ENCODE results near the gene HTR3B. TPM values are rescaled to one million over a fixed set of nuclear protein-coding genes. Genes with fewer than 3 reads are reported as not detected.

Gene HTR3B
- polyA plus RNA-seq, 1 of the 3 experiments (the other 2 are of a cell fraction): not detected

DNA sequence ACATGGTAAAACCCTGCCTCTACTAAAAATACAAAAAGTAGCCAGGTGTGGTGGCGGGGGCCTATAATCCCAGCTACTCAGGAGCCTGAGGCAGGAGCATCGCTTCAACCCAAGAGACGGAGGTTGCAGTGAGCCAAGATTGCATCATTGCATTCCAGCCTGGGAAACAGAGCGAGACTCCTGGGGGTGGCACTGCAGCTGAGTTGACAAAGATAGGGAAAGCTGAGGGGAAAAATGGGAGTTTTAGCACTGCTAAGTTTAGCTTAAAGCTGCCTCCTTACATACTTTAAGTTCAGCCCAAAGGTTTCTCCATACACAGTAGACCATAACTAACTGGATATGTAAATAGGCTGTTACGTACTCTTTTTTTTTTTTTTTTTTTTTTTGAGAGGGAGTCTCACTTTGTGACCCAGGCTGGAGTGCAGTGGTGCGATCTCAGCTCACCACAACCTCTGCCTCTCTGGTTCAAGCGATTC lies 20.2 kb upstream of the HTR3B start:
- no peaks in the 10 kb centered on the region for H4K20me1 ChIP-seq (ENCODE audit: insufficient read depth)
- ChIA-PET POLR2A (interaction anchor here (0.6 kb wide), 1 partner anchor 313 kb away, joined by 3 read pairs; no protein-coding TSS in a partner anchor), CTCF (interaction anchor here (1.7 to 4.4 kb wide), 2 partner anchors 11 to 377 kb away, joined by 17 to 29 read pairs; no protein-coding TSS in a partner anchor)
- WGBS (ENCODE audit: low lambda C conversion rate): 89% methylated on average over 7 of the region's 7 CpGs
- no peaks in the 10 kb centered on the region for H3F3A ChIP-seq (replicated peaks; ENCODE audit: insufficient read depth)
- H3K36me3 ChIP-seq (replicated peaks in 1 of 2; ENCODE audit: control insufficient read depth in 1 of 2, insufficient read depth in 2 of 2, low read length in 1 of 2): no peaks in the 10 kb centered on the region
- no peaks in the 10 kb centered on the region for H3K4me1 ChIP-seq (ENCODE audit: control insufficient read depth in 1 of 2, insufficient read depth in 2 of 2, low read depth in 1 of 2, low read length in 1 of 2)
- no peaks in the 10 kb centered on the region for H3K79me2 ChIP-seq (ENCODE audit: insufficient read depth)
- H3K4me3 ChIP-seq (ENCODE audit: low read depth in 2 of 2, low read length in 1 of 2): no peak overlapping the region
- no peak overlapping the region for H3K27ac ChIP-seq (ENCODE audit: low read depth in 2 of 2, low read length in 1 of 2)
- no peak overlapping the region for H3K9ac ChIP-seq
- no peaks in the 10 kb centered on the region for H3K27me3 ChIP-seq (ENCODE audit: insufficient read depth)
- no peaks in the 10 kb centered on the region for H3K9me3 ChIP-seq
- no peak overlapping the region for H2AFZ ChIP-seq (ENCODE audit: low read depth)
- H3K9me2 ChIP-seq: no peaks in the 10 kb centered on the region
- DNase-seq: no peak
- TF ChIP-seq SMC3 (IDR thresholded peaks at IDR 0.05; ENCODE audit: low read depth, low read length) (no peak), NRF1 (IDR thresholded peaks at IDR 0.05; ENCODE audit: low read depth, low read length) (no peak), POLR2AphosphoS5 (IDR thresholded peaks at IDR 0.05; ENCODE audit: low read depth, low read length) (no peak), RAD21 (IDR thresholded peaks at IDR 0.05; ENCODE audit: low read length) (no peak), FOSL2 (IDR thresholded peaks at IDR 0.05; ENCODE audit: borderline replicate concordance, low read depth) (no peak), TCF12 (IDR thresholded peaks at IDR 0.05) (no peak), RXRA (IDR thresholded peaks at IDR 0.05; ENCODE audit: borderline replicate concordance, low read depth) (no peak), RCOR1 (IDR thresholded peaks at IDR 0.05; ENCODE audit: low read length) (no peak), TEAD4 (IDR thresholded peaks at IDR 0.05; ENCODE audit: borderline replicate concordance, insufficient read depth) (no peak), NFIC (IDR thresholded peaks at IDR 0.05; ENCODE audit: borderline replicate concordance) (no peak), EZH2phosphoT487 (IDR thresholded peaks at IDR 0.05; ENCODE audit: borderline replicate concordance, low read depth) (no peak), FOXJ3 (CRISPR knock-in tag; IDR thresholded peaks at IDR 0.05) (no peak), TAF1 (IDR thresholded peaks at IDR 0.05; ENCODE audit: borderline replicate concordance, low read depth, low read length) (no peak), RFX5 (IDR thresholded peaks at IDR 0.05; ENCODE audit: low read length) (no peak), JUND (IDR thresholded peaks at IDR 0.05) (no peak)
- TF ChIP-seq, protein P1, sequence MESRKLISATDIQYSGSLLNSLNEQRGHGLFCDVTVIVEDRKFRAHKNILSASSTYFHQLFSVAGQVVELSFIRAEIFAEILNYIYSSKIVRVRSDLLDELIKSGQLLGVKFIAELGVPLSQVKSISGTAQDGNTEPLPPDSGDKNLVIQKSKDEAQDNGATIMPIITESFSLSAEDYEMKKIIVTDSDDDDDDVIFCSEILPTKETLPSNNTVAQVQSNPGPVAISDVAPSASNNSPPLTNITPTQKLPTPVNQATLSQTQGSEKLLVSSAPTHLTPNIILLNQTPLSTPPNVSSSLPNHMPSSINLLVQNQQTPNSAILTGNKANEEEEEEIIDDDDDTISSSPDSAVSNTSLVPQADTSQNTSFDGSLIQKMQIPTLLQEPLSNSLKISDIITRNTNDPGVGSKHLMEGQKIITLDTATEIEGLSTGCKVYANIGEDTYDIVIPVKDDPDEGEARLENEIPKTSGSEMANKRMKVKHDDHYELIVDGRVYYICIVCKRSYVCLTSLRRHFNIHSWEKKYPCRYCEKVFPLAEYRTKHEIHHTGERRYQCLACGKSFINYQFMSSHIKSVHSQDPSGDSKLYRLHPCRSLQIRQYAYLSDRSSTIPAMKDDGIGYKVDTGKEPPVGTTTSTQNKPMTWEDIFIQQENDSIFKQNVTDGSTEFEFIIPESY (IDR thresholded peaks at IDR 0.05; ENCODE audit: borderline replicate concordance, low read depth): no peak
- TF ChIP-seq, protein P2, sequence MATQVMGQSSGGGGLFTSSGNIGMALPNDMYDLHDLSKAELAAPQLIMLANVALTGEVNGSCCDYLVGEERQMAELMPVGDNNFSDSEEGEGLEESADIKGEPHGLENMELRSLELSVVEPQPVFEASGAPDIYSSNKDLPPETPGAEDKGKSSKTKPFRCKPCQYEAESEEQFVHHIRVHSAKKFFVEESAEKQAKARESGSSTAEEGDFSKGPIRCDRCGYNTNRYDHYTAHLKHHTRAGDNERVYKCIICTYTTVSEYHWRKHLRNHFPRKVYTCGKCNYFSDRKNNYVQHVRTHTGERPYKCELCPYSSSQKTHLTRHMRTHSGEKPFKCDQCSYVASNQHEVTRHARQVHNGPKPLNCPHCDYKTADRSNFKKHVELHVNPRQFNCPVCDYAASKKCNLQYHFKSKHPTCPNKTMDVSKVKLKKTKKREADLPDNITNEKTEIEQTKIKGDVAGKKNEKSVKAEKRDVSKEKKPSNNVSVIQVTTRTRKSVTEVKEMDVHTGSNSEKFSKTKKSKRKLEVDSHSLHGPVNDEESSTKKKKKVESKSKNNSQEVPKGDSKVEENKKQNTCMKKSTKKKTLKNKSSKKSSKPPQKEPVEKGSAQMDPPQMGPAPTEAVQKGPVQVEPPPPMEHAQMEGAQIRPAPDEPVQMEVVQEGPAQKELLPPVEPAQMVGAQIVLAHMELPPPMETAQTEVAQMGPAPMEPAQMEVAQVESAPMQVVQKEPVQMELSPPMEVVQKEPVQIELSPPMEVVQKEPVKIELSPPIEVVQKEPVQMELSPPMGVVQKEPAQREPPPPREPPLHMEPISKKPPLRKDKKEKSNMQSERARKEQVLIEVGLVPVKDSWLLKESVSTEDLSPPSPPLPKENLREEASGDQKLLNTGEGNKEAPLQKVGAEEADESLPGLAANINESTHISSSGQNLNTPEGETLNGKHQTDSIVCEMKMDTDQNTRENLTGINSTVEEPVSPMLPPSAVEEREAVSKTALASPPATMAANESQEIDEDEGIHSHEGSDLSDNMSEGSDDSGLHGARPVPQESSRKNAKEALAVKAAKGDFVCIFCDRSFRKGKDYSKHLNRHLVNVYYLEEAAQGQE (IDR thresholded peaks at IDR 0.05; ENCODE audit: low read depth, low read length): no peak
- TF ChIP-seq, protein P3, sequence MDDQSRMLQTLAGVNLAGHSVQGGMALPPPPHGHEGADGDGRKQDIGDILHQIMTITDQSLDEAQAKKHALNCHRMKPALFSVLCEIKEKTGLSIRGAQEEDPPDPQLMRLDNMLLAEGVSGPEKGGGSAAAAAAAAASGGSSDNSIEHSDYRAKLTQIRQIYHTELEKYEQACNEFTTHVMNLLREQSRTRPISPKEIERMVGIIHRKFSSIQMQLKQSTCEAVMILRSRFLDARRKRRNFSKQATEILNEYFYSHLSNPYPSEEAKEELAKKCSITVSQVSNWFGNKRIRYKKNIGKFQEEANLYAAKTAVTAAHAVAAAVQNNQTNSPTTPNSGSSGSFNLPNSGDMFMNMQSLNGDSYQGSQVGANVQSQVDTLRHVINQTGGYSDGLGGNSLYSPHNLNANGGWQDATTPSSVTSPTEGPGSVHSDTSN (IDR thresholded peaks at IDR 0.05): no peak
- no peak overlapping the region for H3K4me2 ChIP-seq
